DMS53 (cell line): ENCODE results near the gene TRAPPC2.
"Not testable (repeated sequence)": the region's sequence is repeated elsewhere in the genome, so short reads cannot be mapped to it uniquely, and the experiment has no call there.

ENCODE experiments used
- DNase-seq: peaks from one replicate; lab custom pipeline; 2025; lab: John Stamatoyannopoulos, UW

TRAPPC2 gene

GRCh38 chrX:13698432-13698831, 36.0 kb downstream of the TRAPPC2 start:
- no peak for DNase-seq

- no peak for DNase-seq
These were observed 36.4 kb downstream of the TRAPPC2 start for GRCh38 chrX:13697976-13698375.

DNA sequence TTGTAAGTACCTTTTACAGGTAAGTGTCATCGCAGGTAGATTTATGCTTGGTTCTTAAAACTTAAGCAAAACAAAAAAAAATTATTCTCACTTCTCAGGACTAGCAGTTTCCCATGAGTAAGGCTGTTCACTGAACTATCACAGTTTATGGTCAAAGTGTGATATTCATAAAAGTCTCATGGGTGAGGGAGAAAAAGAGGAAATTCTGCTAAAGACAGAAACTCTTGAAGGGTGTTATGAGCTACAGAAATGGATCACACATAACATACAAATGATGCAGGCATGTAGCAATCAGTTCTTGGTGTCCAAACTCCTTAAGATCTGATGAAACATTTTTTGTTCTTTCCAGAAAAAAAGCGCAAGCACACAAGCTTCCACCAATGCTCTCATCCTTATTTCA, 37.0 kb downstream of the TRAPPC2 start:
- no peak for DNase-seq

- no peak for DNase-seq
These were observed 38.8 kb downstream of the TRAPPC2 start for GRCh38 chrX:13695601-13696115.

- no peak for DNase-seq
These were observed 39.4 kb downstream of the TRAPPC2 start for GRCh38 chrX:13694983-13695382.

- no peak for DNase-seq
These were observed 40.1 kb downstream of the TRAPPC2 start for GRCh38 chrX:13694359-13694758.

GRCh38 chrX:13693341-13693961, 41.0 kb downstream of the TRAPPC2 start:
- no peak for DNase-seq

DNA sequence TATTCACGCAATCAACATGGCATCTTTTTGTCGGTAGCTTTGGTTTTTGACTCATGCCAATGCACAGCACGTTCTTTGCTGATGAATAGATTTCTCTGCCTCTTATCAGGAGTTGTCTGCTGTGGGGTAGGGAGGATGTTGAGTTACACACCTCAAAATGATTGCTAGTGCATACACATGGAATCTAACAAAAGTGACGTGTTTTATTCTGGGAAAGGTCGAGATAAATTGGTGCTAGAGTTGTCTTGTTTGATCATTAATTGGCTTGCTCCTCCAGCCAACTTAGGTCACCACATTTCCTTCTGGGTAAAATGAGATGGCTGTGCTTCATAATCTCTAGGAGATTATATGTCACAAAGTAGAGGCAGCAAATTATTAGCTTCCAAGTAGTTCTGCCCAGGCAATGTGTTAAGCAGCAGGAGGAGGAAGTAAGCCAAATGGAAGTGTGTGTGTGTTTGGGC, 41.6 kb downstream of the TRAPPC2 start:
- no peak for DNase-seq

DNA sequence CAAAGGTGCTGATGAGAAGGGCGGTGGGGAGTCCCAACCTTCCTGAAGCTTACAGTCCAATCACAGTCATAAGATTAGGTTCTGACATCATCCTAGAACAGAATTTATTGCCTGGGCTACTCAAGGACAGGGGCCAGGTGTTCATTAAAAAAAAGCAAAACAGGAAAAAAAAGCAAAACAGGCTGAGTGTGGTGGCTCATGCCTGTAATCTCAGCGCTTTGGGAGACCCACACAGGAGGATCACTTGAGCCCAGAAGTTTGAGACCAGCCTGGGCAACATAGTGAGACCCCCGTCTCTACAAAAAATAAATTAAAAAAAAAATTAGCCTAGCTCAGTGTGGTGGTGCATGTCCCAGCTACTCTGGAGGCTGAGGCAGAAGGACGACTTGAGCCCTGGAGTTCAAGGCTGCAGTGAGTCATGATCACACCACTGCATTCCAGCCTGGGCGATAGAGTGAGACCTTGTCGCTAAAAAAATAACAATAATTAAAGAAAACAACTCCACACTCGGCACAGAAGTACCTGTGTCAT, 42.5 kb downstream of the TRAPPC2 start:
- DNase-seq = peak; percentile 43

- no peak for DNase-seq
These were observed 43.6 kb downstream of the TRAPPC2 start for GRCh38 chrX:13690836-13691235.

- DNase-seq = no peak
These were observed 44.6 kb downstream of the TRAPPC2 start for GRCh38 chrX:13689741-13690211.

- DNase-seq = peak; percentile 79
These were observed 45.3 kb downstream of the TRAPPC2 start, which contains the start of gene RAB9A for GRCh38 chrX:13688958-13689740. RAB9A (plus strand) TSS chrX:13689128; CDS start chrX:13708747, 19,619 bp downstream.

GRCh38 chrX:13688384-13688957, 45.9 kb downstream of the TRAPPC2 start:
- peak; percentile 57 for DNase-seq

- no peak for DNase-seq
These were observed 47.2 kb downstream of the TRAPPC2 start for GRCh38 chrX:13687203-13687602.

DNA sequence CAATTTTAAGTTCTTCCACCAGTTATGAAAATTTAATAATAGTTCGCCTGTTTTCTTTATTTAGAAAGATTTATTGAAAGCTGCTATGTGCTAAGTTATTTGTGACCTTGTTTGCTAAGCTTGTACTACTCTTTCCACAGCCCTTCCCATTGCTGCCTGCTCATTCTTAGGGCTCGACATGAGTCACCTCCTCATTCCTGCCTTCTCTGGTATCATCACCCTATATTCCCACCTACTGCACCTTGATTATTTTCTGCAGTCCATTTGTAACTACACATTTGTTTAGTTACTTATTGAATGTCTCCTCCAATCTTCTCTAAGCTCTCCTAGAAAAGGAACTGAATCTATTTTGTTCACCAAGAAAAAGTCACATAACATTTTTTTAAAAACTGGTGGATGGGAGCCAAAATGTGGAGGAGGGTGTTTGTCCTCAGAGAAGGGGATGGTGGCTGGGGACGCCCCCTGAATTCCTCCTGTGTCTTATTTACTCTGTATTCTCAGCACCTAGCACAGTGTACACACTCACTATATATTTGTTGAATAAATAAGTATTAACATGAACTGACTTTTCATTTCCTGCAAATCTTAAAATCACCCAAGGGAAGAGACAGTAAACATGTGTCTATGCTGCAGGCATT, 49.2 kb downstream of the TRAPPC2 start:
- no peak for DNase-seq

DNA sequence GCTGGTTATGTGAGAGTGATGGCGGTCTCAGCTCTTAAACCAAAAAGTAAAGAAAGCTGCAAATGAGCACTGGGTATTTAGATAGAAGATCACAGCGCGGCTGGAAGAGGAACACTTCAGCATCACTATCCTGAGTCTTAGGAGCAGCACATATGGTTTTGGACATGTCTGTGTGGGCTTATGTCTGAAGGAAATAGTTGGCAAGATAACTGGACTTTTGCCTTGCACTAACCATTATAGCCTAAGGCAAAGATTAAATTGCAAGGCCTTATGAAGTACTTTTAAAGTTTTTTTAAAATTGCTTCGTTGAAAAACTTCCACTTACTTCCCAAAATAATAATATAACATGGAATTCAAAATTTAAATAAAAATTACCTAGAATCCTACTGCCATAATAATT, 50.1 kb downstream of the TRAPPC2 start:
- DNase-seq = no peak

DNA sequence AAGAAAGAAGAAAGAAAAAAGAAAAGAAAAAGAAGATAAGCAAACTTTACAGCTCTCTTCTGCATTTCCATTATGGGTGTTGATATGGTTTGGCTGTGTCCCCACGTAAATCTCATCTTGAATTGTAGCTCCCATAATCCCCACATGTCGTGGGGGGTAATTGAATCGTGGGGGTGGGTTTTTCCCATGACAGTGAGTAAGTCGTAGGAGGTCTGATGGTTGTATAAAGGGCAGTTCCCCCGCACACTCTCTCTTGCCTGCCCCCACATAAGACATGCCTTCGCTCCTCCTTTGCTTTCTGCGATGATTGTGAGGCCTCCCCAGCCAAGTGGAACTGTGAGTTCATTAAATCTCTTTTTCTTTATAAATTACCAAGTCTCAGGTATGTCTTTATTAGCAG, 52.8 kb downstream of the TRAPPC2 start:
- no peak for DNase-seq

GRCh38 chrX:13679700-13680099, 54.7 kb downstream of the TRAPPC2 start:
- DNase-seq = not testable (repeated sequence)

GRCh38 chrX:13676885-13677284, 57.5 kb downstream of the TRAPPC2 start:
- DNase-seq = no peak

DNA sequence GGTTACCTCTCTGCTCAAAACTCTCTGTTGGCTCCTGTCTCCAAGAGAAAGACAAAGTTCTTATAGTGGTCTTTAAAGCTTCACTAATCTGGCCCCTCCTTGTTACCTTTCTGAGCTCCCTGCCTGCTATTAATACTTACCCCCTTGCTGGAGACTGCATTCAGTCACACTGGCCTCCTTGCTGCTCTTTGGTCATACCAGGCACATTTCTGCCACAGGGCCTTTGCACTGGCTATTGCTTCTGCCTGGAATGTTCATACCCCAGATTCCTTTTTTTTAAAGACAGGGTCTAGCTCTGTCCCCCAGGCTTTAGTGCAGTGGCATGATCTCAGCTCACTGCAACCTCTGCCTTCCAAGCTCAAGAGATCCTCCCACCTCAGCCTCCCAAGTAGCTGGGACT, 61.4 kb downstream of the TRAPPC2 start:
- no peak for DNase-seq

DNA sequence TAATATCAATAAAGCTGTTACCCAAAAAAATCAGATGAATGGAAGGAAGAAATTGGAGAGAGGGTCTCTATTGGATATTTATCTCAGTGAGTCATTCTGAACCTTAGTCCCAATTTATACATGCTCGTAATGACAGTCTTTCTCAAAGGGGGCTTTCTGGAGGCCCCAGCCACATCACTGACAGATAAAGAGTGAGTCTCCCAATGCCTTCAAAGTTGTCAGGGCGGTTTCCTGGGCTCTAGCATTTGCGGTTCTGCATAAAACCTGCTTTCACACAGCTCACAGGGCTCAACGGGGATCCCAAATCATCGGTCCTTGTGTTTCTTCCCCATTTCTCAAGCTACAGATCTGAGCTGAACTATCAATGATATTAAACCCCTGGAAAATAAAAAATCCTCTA, 64.2 kb downstream of the TRAPPC2 start:
- DNase-seq = no peak

DNA sequence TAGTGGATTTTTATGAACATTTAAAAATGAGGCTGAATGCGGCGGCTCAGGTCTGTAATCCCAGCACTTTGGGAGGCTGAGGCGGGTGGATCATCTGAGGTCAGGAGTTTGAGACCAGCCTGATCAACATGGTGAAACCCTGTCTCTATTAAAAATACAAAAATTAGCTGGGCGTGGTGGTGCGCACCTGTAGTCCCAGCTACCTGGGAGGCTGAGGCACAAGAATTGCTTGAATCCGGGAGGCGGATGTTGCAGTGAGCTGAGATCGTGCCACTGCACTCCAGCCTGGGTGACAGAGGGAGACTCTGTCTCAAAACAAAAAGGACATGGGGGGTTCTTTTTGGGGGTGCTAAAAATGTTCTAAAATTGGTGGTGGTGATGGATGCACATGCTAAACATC, 64.7 kb downstream of the TRAPPC2 start:
- not testable (repeated sequence) for DNase-seq
